ENCODE data around the gene JAZF1. TPM values are rescaled to one million over a fixed set of nuclear protein-coding genes. Genes with fewer than 3 reads are reported as not detected.

The JAZF1 gene
- polyA plus RNA-seq, 3 donors: 12.1 to 18.1 (median 17.2) TPM

DNA sequence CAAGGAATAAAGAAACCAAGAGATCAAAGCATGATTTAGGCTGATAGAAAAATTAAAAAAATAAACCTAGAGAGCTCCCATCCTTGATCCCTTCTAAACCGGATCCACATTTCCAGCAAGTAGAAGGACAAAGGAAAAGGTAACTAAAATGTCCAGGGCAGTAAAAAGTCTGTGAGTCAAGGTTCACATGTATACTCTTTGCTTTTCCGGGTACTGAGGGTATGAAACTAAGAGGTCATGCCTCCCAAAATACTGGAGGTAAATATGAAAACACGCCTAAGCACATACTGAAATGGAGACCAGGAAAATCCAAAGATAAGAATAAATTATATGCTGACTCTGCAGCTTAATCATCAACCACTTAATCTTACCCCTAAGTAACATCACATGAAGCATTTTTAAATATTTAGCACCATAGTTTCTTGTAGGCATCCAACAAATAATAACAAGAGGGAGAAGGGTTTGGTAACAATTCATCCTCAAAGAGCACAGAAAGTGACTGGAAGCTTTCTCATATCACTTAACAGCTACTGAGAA is 35.4 kb downstream of the JAZF1 start:
- Histone ChIP-seq H3K9ac (ENCODE audit: insufficient read depth, low read length, poor library complexity, severe bottlenecking) (no peak overlapping the region), H3K4me2 (replicated peaks; ENCODE audit: extremely low read depth, low read length, poor library complexity, severe bottlenecking) (no peak overlapping the region), H4K20me1 (ENCODE audit: insufficient read depth, low read length) (peaks cover 40% of the 10 kb centered on the region), H3K27ac (ENCODE audit: low read depth in 1 of 2, low read length in 2 of 2) (no peak overlapping the region), H3K4me1 (ENCODE audit: control insufficient read depth in 1 of 2, insufficient read depth in 2 of 2, low read length in 2 of 2) (no peaks in the 10 kb centered on the region), H3K36me3 (replicated peaks in 1 of 2; ENCODE audit: control insufficient read depth in 1 of 2, insufficient read depth in 2 of 2, low read length in 2 of 2) (peaks cover 0 to 20% of the 10 kb centered on the region in 2 donors), H3K27me3 (ENCODE audit: control insufficient read depth in 2 of 2, insufficient read depth in 2 of 2, low read length in 2 of 2) (no peaks in the 10 kb centered on the region), H3K79me2 (ENCODE audit: insufficient read depth, low read length) (peaks cover 74% of the 10 kb centered on the region), H3K9me3 (replicated peaks in 1 of 2; ENCODE audit: control insufficient read depth in 1 of 2, insufficient read depth in 1 of 2, low read length in 2 of 2) (no peaks in the 10 kb centered on the region), H2AFZ (ENCODE audit: insufficient read depth, low read depth, low read length, poor library complexity, severe bottlenecking) (no peak overlapping the region), H3K4me3 (replicated peaks in 1 of 3; ENCODE audit: low read depth in 2 of 3, low read length in 3 of 3) (no peak overlapping the region)
- TF ChIP-seq CTCF (IDR thresholded peaks at IDR 0.05): no peak
- intact Hi-C loops (cut with micrococcal nuclease): no loop called here
- WGBS (ENCODE audit: insufficient coverage): no CpG with 5 or more reads among the region's 3 CpGs
- Mint-ChIP-seq H3K27me3 (ENCODE audit: low read depth in 3 of 3) (peaks cover 0 to 2% (median 0%) of the 10 kb centered on the region in 3 donors), H3K4me1 (peaks cover 16% of the 10 kb centered on the region), H3K9me3 (peaks cover 0 to 2% (median 0%) of the 10 kb centered on the region in 7 donors), H3K36me3 (peaks cover 34 to 43% of the 10 kb centered on the region in 2 donors), H3K27ac (no peak overlapping the region), H3K4me3 (no peak overlapping the region)
- DNase-seq: no peak

GRCh38 chr7:28144266-28144665 is 36.3 kb downstream of the JAZF1 start:
- Histone ChIP-seq H3K4me1 (ENCODE audit: control insufficient read depth in 1 of 2, insufficient read depth in 2 of 2, low read length in 2 of 2) (no peaks in the 10 kb centered on the region), H3K9ac (ENCODE audit: insufficient read depth, low read length, poor library complexity, severe bottlenecking) (no peak overlapping the region), H4K20me1 (ENCODE audit: insufficient read depth, low read length) (peaks cover 49% of the 10 kb centered on the region), H3K27ac (ENCODE audit: low read depth in 1 of 2, low read length in 2 of 2) (no peak overlapping the region), H3K4me3 (replicated peaks in 1 of 3; ENCODE audit: low read depth in 2 of 3, low read length in 3 of 3) (no peak overlapping the region), H3K27me3 (ENCODE audit: control insufficient read depth in 2 of 2, insufficient read depth in 2 of 2, low read length in 2 of 2) (no peaks in the 10 kb centered on the region), H2AFZ (ENCODE audit: insufficient read depth, low read depth, low read length, poor library complexity, severe bottlenecking) (no peak overlapping the region), H3K36me3 (replicated peaks in 1 of 2; ENCODE audit: control insufficient read depth in 1 of 2, insufficient read depth in 2 of 2, low read length in 2 of 2) (peaks cover 0 to 17% of the 10 kb centered on the region in 2 donors), H3K9me3 (replicated peaks in 1 of 2; ENCODE audit: control insufficient read depth in 1 of 2, insufficient read depth in 1 of 2, low read length in 2 of 2) (no peaks in the 10 kb centered on the region), H3K79me2 (ENCODE audit: insufficient read depth, low read length) (peaks cover 65% of the 10 kb centered on the region), H3K4me2 (replicated peaks; ENCODE audit: extremely low read depth, low read length, poor library complexity, severe bottlenecking) (no peak overlapping the region)
- WGBS (ENCODE audit: insufficient coverage): no CpG with 5 or more reads among the region's 3 CpGs
- no peak for DNase-seq
- intact Hi-C loops (cut with micrococcal nuclease): loop anchor here in 1 of 2 donors (5.0 kb wide), 1 partner anchor 33 kb away; no protein-coding TSS in a partner anchor
- Mint-ChIP-seq H3K4me3 (no peak overlapping the region), H3K9me3 (no peaks in the 10 kb centered on the region), H3K27ac (no peak overlapping the region), H3K36me3 (peaks cover 31 to 46% of the 10 kb centered on the region in 2 donors), H3K27me3 (ENCODE audit: low read depth in 3 of 3) (peaks cover 0 to 2% (median 0%) of the 10 kb centered on the region in 3 donors), H3K4me1 (peaks cover 11% of the 10 kb centered on the region)
- TF ChIP-seq CTCF (IDR thresholded peaks at IDR 0.05): peak; percentile 22
